ENCODE results near the gene DPEP3.
A peak's percentile ranks its signal among the peaks of the same experiment; 100 is the strongest.

DNA sequence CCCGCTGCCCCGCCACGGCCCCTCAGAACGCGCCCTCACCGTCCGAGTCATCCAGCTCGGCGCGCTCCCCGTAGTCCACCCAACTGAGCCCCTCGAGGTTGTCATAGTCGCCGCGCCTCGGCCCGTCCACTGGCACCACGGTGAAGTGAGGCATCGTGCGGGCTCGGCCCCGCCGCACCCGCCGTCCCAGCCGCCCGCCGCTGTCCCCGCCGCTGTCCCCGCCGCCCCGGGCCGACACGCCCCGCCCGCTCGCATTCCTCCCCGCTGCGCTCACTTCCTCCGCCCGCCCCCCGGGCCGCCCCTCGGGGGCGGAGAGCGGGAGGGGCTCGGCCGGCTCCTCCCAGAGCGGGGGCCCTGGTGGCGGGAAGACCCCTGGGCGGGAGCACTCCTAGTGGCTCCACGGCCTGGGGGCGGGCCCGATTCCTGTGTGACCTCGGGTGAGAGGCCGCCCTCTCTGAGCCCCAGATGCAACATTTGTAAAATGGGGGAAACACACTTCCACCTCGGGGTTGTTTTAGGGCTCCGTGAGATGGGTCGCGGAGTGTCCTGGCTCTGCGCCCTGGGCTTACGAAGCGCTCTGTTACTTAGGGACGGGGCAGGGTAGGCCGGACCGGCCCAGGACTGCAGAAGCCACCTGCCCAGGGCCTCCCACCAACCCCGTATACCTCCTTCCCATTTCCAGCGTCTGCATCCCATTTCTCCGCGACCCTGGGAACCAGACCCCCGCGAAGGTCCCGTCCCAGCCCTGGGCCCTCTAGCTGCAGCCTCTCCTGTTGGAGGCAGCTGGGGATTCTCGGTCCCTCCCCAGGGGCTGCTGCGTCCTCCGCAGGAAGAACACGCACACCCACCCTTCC is 11.7 kb downstream of the DPEP3 start, which contains the start of gene SLC12A4:
- TF ChIP-seq POLR2A (IDR thresholded peaks at IDR 0.05): peak in 3 of 4 donors; percentile 46 to 93 (median 87)
- TF ChIP-seq, protein P1, sequence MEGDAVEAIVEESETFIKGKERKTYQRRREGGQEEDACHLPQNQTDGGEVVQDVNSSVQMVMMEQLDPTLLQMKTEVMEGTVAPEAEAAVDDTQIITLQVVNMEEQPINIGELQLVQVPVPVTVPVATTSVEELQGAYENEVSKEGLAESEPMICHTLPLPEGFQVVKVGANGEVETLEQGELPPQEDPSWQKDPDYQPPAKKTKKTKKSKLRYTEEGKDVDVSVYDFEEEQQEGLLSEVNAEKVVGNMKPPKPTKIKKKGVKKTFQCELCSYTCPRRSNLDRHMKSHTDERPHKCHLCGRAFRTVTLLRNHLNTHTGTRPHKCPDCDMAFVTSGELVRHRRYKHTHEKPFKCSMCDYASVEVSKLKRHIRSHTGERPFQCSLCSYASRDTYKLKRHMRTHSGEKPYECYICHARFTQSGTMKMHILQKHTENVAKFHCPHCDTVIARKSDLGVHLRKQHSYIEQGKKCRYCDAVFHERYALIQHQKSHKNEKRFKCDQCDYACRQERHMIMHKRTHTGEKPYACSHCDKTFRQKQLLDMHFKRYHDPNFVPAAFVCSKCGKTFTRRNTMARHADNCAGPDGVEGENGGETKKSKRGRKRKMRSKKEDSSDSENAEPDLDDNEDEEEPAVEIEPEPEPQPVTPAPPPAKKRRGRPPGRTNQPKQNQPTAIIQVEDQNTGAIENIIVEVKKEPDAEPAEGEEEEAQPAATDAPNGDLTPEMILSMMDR (IDR thresholded peaks at IDR 0.05): peak in 1 of 6 experiments; percentile 10

All from esophagus squamous epithelium (tissue), 4 donors.